Activated naive CD8-positive, alpha-beta T cell (primary cell): ENCODE data around the gene FMR1.

Experiments
- H3K27ac Mint-ChIP-seq: one replicate; pipeline ENCODE4 v1.8.0; 2021; ENCODE audit warnings: mixed read lengths
- H3K27me3 Mint-ChIP-seq: one replicate; pipeline ENCODE4 v1.8.0; 2021; ENCODE audit warnings: mixed read lengths
- H3K36me3 Mint-ChIP-seq: one replicate; pipeline ENCODE4 v1.8.0; 2021; ENCODE audit warnings: mixed read lengths
- H3K4me1 Mint-ChIP-seq: one replicate; pipeline ENCODE4 v1.8.0; 2021; ENCODE audit warnings: low read depth, mixed read lengths
- H3K4me3 Mint-ChIP-seq: one replicate; pipeline ENCODE4 v1.8.0; 2021; ENCODE audit warnings: mild to moderate bottlenecking, mixed read lengths
- H3K9me3 Mint-ChIP-seq: one replicate; pipeline ENCODE4 v1.8.0; 2021; ENCODE audit warnings: low read depth, mixed read lengths

FMR1 gene

DNA sequence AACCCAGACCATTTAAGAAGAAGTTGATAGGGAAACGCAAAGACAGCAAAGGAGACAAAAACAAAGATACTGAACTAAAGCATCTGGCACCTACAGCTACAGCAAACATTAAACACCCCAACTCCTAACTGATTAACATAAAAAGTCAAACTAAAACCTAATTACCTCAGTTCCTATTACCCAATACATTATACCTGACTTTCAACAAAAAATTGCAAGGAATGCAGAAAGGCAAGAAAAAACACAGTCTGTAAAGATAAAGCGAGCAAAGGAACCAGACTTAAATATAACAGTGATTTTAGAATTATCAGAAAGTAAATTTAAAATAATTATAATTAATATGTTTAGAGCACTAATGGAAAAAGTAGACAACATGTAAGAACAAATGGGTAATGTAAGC is 9.4 kb upstream of the FMR1 start:
- Mint-ChIP-seq H3K27me3 (no peaks in the 10 kb centered on the region), H3K9me3 (no peaks in the 10 kb centered on the region), H3K36me3 (no peaks in the 10 kb centered on the region), H3K27ac (no peak overlapping the region), H3K4me1 (peaks cover 9% of the 10 kb centered on the region), H3K4me3 (no peak overlapping the region)

DNA sequence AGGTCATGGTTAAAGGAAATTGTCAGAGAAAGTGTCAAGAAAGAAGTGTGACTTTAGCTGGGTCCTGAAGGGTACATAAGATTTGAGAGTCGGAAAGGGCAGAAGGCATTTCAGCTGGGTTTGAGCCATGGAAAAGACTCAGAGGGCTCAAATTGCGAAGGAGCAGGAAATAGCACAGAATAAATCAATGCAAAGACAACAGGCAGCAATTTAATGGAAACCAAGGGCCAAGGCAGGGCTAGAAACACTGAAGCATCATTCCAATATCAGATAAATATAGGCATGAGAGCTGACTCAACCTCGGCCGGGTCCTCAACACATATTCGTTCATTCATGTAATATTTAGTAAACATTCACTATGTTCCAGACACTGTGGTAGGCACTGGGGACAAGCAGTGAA is 3.6 kb upstream of the FMR1 start:
- H3K4me3 Mint-ChIP-seq, result no peak overlapping the region
- H3K4me1 Mint-ChIP-seq, result peaks cover 11% of the 10 kb centered on the region
- H3K27me3 Mint-ChIP-seq, result no peaks in the 10 kb centered on the region
- H3K27ac Mint-ChIP-seq, result no peak overlapping the region
- H3K9me3 Mint-ChIP-seq, result no peaks in the 10 kb centered on the region
- no peaks in the 10 kb centered on the region for H3K36me3 Mint-ChIP-seq

- Mint-ChIP-seq H3K27ac (no peak overlapping the region), H3K4me3 (peak overlapping the region; percentile 47), H3K27me3 (no peaks in the 10 kb centered on the region), H3K36me3 (no peaks in the 10 kb centered on the region), H3K4me1 (peaks cover 33% of the 10 kb centered on the region), H3K9me3 (no peaks in the 10 kb centered on the region)
Observed at GRCh38 chrX:147910607-147911006, 1.1 kb upstream of the FMR1 start.

DNA sequence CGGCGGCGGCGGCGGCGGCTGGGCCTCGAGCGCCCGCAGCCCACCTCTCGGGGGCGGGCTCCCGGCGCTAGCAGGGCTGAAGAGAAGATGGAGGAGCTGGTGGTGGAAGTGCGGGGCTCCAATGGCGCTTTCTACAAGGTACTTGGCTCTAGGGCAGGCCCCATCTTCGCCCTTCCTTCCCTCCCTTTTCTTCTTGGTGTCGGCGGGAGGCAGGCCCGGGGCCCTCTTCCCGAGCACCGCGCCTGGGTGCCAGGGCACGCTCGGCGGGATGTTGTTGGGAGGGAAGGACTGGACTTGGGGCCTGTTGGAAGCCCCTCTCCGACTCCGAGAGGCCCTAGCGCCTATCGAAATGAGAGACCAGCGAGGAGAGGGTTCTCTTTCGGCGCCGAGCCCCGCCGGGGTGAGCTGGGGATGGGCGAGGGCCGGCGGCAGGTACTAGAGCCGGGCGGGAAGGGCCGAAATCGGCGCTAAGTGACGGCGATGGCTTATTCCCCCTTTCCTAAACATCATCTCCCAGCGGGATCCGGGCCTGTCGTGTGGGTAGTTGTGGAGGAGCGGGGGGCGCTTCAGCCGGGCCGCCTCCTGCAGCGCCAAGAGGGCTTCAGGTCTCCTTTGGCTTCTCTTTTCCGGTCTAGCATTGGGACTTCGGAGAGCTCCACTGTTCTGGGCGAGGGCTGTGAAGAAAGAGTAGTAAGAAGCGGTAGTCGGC is 528 bp downstream of the FMR1 start:
- peak overlapping the region; percentile 95 for H3K4me3 Mint-ChIP-seq
- peaks cover 47% of the 10 kb centered on the region for H3K4me1 Mint-ChIP-seq
- H3K9me3 Mint-ChIP-seq, result no peaks in the 10 kb centered on the region
- no peaks in the 10 kb centered on the region for H3K27me3 Mint-ChIP-seq
- no peaks in the 10 kb centered on the region for H3K36me3 Mint-ChIP-seq
- peak overlapping the region; percentile 92 for H3K27ac Mint-ChIP-seq

DNA sequence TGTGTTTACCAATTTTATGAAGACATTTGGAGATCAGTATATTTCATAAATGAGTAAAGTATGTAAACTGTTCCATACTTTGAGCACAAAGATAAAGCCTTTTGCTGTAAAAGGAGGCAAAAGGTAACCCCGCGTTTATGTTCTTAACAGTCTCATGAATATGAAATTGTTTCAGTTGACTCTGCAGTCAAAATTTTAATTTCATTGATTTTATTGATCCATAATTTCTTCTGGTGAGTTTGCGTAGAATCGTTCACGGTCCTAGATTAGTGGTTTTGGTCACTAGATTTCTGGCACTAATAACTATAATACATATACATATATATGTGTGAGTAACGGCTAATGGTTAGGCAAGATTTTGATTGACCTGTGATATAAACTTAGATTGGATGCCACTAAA is 1.9 kb downstream of the FMR1 start:
- H3K4me1 Mint-ChIP-seq, result peaks cover 59% of the 10 kb centered on the region
- H3K27me3 Mint-ChIP-seq, result no peaks in the 10 kb centered on the region

DNA sequence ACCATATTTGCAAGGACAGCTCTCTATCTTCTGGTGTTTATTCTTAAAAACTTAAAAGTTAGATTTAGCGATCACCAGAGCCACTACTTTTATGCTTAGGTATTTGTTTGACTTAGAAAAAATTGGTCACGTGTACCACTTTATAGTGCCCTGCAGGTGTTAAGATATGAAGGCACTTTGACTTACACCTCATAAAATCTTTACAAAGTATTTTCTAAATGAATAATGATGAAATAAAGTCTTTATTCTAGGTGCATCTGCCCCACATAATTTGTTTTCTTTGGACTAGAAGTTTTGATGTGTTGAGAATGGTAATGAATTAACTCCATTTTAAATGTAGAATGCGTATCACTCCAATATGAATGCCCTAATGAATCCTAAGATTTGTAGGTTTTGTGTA is 2.9 kb downstream of the FMR1 start:
- H3K27me3 Mint-ChIP-seq, result no peaks in the 10 kb centered on the region
- H3K4me3 Mint-ChIP-seq, result peak overlapping the region; percentile 42
- H3K27ac Mint-ChIP-seq, result peak overlapping the region; percentile 70
- peaks cover 63% of the 10 kb centered on the region for H3K4me1 Mint-ChIP-seq
- H3K36me3 Mint-ChIP-seq, result no peaks in the 10 kb centered on the region
- H3K9me3 Mint-ChIP-seq, result no peaks in the 10 kb centered on the region

More for the DNA sequence above, 1.9 kb downstream of the FMR1 start:
- Mint-ChIP-seq H3K9me3 (no peaks in the 10 kb centered on the region), H3K4me3 (peak overlapping the region; percentile 95), H3K36me3 (no peaks in the 10 kb centered on the region), H3K27ac (peak overlapping the region; percentile 92)

GRCh38 chrX:147916375-147916968 is 4.8 kb downstream of the FMR1 start:
- no peaks in the 10 kb centered on the region for H3K36me3 Mint-ChIP-seq
- H3K27me3 Mint-ChIP-seq, result no peaks in the 10 kb centered on the region
- no peak overlapping the region for H3K4me3 Mint-ChIP-seq
- peak overlapping the region; percentile 70 for H3K27ac Mint-ChIP-seq
- H3K9me3 Mint-ChIP-seq, result no peaks in the 10 kb centered on the region
- peaks cover 67% of the 10 kb centered on the region for H3K4me1 Mint-ChIP-seq

DNA sequence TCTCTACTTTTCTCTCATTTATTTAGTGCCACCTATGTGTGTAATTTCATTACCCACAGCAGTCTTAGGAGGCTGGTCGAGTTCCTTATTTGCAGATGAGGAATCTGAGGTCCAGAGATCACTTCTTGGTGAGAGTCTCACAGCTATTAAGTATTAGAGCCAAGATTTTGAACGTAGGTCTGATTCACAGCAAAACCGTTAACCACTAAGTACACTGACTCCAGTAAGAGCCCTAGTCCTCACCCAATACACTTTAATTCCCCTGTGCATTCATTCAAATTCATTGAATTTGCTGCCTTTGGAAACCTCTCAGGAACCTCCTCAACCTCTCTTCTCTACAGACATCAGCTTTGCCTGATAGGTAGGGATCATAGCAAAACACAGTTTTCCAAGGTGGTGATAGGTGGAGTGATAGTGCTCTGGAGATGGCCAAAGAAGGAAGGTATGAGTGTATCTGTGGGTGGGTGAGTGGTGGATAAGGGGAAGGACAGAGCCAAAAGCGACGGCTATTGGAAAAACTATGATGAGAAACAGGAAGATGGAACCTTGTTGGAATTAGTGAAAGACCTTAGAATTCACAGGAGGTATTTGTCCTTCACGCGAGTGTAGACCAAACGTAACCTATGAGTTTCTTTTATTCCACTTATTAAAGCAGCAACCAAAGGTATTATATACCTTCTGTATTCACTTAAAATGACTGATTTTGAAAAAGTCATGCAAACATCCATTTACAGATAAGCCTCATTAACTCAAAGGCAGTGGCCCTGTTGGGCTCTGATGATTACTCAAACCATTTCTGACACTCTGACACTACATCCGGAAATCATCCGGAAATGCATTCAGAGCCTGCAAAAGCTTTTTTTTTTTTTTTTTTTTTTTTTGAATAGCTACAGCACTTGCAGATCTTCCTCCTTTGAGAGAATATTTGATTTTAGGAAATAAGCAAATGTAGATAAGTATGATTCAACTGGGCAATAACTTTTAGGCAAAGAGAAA is 6.3 kb downstream of the FMR1 start:
- Mint-ChIP-seq H3K36me3 (no peaks in the 10 kb centered on the region), H3K4me3 (peak overlapping the region; percentile 76), H3K27ac (peak overlapping the region; percentile 88), H3K4me1 (peaks cover 80% of the 10 kb centered on the region), H3K9me3 (no peaks in the 10 kb centered on the region), H3K27me3 (no peaks in the 10 kb centered on the region)

DNA sequence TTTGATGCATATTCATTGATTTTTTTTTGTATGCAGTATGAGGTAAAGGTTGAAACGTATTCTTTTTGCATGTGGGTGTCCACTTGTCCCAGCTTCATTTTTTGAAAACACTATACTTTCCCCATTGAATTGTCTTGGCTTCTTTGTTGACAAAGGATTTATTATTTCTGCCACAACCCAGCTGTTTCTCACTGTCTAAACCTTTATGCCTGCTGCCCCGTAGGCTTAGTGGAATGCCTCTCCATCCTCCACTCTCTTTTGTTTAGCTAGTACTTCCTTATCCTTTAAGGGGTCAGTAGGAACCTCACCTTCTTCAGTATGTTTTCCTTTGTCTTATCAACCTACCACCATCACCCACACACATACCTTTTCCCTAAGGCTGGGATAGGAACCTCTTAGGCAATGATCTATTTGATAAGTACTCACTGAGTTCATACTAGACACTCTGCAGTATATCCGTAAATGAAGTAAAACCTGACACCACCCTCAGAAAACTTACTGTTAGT is 8.5 kb downstream of the FMR1 start:
- no peak overlapping the region for H3K27ac Mint-ChIP-seq
- H3K9me3 Mint-ChIP-seq, result no peaks in the 10 kb centered on the region
- H3K27me3 Mint-ChIP-seq, result no peaks in the 10 kb centered on the region
- peaks cover 69% of the 10 kb centered on the region for H3K4me1 Mint-ChIP-seq
- no peak overlapping the region for H3K4me3 Mint-ChIP-seq
- no peaks in the 10 kb centered on the region for H3K36me3 Mint-ChIP-seq

- Mint-ChIP-seq H3K9me3 (no peaks in the 10 kb centered on the region), H3K4me1 (peaks cover 38% of the 10 kb centered on the region), H3K27me3 (no peaks in the 10 kb centered on the region), H3K27ac (no peak overlapping the region), H3K36me3 (peaks cover 5% of the 10 kb centered on the region), H3K4me3 (no peak overlapping the region)
Observed at GRCh38 chrX:147923605-147924004, 11.9 kb downstream of the FMR1 start.

GRCh38 chrX:147927256-147927655 is 15.5 kb downstream of the FMR1 start:
- H3K27ac Mint-ChIP-seq, result no peak overlapping the region
- peaks cover 17% of the 10 kb centered on the region for H3K4me1 Mint-ChIP-seq
- H3K4me3 Mint-ChIP-seq, result no peak overlapping the region
- peaks cover 5% of the 10 kb centered on the region for H3K36me3 Mint-ChIP-seq
- no peaks in the 10 kb centered on the region for H3K27me3 Mint-ChIP-seq
- no peaks in the 10 kb centered on the region for H3K9me3 Mint-ChIP-seq

GRCh38 chrX:147933815-147934214 is 22.1 kb downstream of the FMR1 start:
- Mint-ChIP-seq H3K27me3 (no peaks in the 10 kb centered on the region), H3K27ac (no peak overlapping the region), H3K9me3 (no peaks in the 10 kb centered on the region), H3K4me3 (no peak overlapping the region), H3K4me1 (peaks cover 2% of the 10 kb centered on the region), H3K36me3 (no peaks in the 10 kb centered on the region)

DNA sequence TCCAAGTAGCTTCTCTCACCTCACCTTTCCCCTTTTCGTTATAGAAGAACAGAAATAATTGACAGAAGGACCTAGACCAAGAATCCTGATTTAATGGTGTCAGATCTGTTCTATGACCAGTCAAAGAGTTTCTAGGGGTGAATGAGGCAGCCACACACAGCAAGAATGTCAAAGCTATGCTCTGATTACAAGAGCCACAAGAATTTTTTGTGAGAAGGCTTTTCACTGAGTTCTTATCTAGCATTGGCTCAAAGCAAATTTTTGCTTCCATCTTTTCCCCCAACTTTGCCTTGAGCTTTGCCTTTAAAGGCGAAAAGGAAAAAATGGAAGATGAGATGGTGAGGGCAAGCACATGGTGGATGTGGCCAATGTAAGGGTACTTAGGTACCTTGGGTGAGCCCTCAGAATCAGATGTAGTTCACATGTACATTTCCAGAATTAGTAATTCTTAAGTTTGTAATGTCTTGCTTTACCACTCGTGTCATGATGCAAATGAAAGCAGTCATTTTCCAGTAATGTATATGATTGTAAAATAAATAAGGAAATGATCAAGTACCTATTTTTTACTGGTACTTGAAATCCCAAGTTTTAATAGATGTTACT is 23.5 kb downstream of the FMR1 start:
- Mint-ChIP-seq H3K9me3 (no peaks in the 10 kb centered on the region), H3K4me1 (peaks cover 2% of the 10 kb centered on the region), H3K4me3 (no peak overlapping the region), H3K27ac (no peak overlapping the region), H3K27me3 (no peaks in the 10 kb centered on the region), H3K36me3 (no peaks in the 10 kb centered on the region)

GRCh38 chrX:147945286-147945685 is 33.6 kb downstream of the FMR1 start:
- H3K27ac Mint-ChIP-seq, result no peak overlapping the region
- H3K4me1 Mint-ChIP-seq, result no peaks in the 10 kb centered on the region
- H3K9me3 Mint-ChIP-seq, result no peaks in the 10 kb centered on the region
- no peaks in the 10 kb centered on the region for H3K27me3 Mint-ChIP-seq
- H3K4me3 Mint-ChIP-seq, result no peak overlapping the region
- H3K36me3 Mint-ChIP-seq, result no peaks in the 10 kb centered on the region
